ENCODE results near the gene KCP.

GRCh38 chr7:128849804-128850490 is 60.6 kb downstream of the KCP start:
- TF ChIP-seq CTCF (IDR thresholded peaks at IDR 0.05) (no peak), POLR2AphosphoS5 (IDR thresholded peaks at IDR 0.05) (no peak), POLR2A (IDR thresholded peaks at IDR 0.05) (no peak), EP300 (IDR thresholded peaks at IDR 0.05) (no peak)

Data from stomach (tissue), 4 donors.